Stimulated activated CD8-positive, alpha-beta memory T cell treated with anti-CD3 and anti-CD28 coated beads, Interleukin-4, amount 100 ng/mL, for 24 hours (primary cell): Measurements from ENCODE around the gene SOX15.

ENCODE experiments used
- DNase-seq: peaks from one replicate; pipeline ENCODE4 v3.0.0-alpha.2; 2020; ENCODE audit warnings: low read depth

Gene SOX15

GRCh38 chr17:7577327-7578199 lies 12.3 kb downstream of the SOX15 start:
- no peak for DNase-seq

- no peak for DNase-seq
Observed at GRCh38 chr17:7576432-7576937, 13.4 kb downstream of the SOX15 start.

- DNase-seq: no peak
Observed at GRCh38 chr17:7575959-7576358, 13.9 kb downstream of the SOX15 start.

- DNase-seq: no peak
Observed at GRCh38 chr17:7575481-7575883, 14.4 kb downstream of the SOX15 start.

- no peak for DNase-seq
Observed at GRCh38 chr17:7574176-7574953, 15.5 kb downstream of the SOX15 start.

GRCh38 chr17:7573324-7574080 lies 16.4 kb downstream of the SOX15 start:
- DNase-seq: peak; percentile 86

GRCh38 chr17:7572588-7573323 lies 17.1 kb downstream of the SOX15 start:
- peak; percentile 99 for DNase-seq

GRCh38 chr17:7572338-7572587 lies 17.6 kb downstream of the SOX15 start:
- no peak for DNase-seq

- no peak for DNase-seq
Observed at GRCh38 chr17:7570351-7570750, 19.5 kb downstream of the SOX15 start.

GRCh38 chr17:7569571-7569970 lies 20.3 kb downstream of the SOX15 start:
- DNase-seq: no peak

- DNase-seq: no peak
Observed at GRCh38 chr17:7563115-7563869, 26.6 kb downstream of the SOX15 start.

- no peak for DNase-seq
Observed at GRCh38 chr17:7562208-7562605, 27.7 kb downstream of the SOX15 start.

- DNase-seq: peak; percentile 89
Observed at GRCh38 chr17:7561589-7562207, 28.2 kb downstream of the SOX15 start, which contains the start of gene SENP3. Gene SENP3, plus strand, starts transcription at chr17:7561919. Its CDS starts 1,158 bp downstream, at chr17:7563077.

GRCh38 chr17:7561028-7561575 lies 28.8 kb downstream of the SOX15 start:
- peak; percentile 76 for DNase-seq

GRCh38 chr17:7560172-7561027 lies 29.5 kb downstream of the SOX15 start:
- DNase-seq: peak; percentile 40

- no peak for DNase-seq
Observed at GRCh38 chr17:7559320-7560171, 30.3 kb downstream of the SOX15 start.

- DNase-seq: no peak
Observed at GRCh38 chr17:7558544-7559319, 31.2 kb downstream of the SOX15 start, which contains the start of gene TNFSF13. Gene TNFSF13, plus strand, starts transcription at chr17:7558750. Its CDS starts 290 bp downstream, at chr17:7559040.
